Body of pancreas (tissue), 4 donors: Measurements from ENCODE around the gene RPS8.

Experiments
- POLR2A ChIP-seq, 3 donors: fragments of 450-650 bp; IDR thresholded peaks; one replicate each; pipeline ENCODE4 v1.6.1; 2016; ENCODE audit warnings: antibody characterized with exemption in 3 of 3, mild to moderate bottlenecking in 2 of 3
- TF ChIP-seq, protein P1 (sequence below), 7 experiments: fragments of 450-650 bp in 4 of 7; fragments of 200-600 bp in 3 of 7; sonication (generic) in 3 of 7; IDR thresholded peaks; one replicate each; pipeline ENCODE4 v1.5.1; 2016 to 2019; ENCODE audit warnings: antibody characterized with exemption in 7 of 7

DNA sequence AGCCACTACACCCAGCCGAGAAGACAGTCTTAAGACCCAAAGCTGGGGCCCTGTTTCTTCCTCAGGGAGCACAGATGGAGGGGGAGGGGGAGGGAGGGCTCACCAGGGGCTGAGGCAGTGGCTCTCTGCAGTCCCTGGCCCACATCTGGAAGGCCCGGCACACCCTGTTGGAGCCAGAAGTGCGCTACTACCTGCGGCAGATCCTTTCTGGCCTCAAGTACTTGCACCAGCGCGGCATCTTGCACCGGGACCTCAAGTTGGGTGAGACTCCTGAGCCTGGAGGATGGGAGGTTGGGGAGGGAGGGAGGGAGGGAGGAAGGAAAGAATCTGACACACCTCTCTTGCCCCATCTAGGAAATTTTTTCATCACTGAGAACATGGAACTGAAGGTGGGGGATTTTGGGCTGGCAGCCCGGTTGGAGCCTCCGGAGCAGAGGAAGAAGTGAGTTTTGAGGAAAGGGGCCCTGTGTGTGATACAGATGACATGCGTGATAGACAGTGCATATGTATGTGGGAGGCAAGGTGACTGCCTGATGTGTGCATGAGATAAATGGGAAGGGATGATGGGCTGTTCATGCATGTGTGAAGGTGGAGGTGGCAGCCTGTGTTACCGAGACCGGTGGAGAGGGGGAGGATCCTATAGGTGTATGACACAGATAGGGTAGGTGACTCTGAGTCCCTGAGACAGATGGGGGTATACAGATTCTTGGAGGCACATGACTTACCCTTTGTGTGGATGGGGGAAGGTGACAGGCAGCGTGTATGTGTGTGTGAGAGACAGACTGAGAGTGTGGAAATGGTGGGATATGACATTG is 26.4 kb downstream of the RPS8 start:
- TF ChIP-seq, protein P1, sequence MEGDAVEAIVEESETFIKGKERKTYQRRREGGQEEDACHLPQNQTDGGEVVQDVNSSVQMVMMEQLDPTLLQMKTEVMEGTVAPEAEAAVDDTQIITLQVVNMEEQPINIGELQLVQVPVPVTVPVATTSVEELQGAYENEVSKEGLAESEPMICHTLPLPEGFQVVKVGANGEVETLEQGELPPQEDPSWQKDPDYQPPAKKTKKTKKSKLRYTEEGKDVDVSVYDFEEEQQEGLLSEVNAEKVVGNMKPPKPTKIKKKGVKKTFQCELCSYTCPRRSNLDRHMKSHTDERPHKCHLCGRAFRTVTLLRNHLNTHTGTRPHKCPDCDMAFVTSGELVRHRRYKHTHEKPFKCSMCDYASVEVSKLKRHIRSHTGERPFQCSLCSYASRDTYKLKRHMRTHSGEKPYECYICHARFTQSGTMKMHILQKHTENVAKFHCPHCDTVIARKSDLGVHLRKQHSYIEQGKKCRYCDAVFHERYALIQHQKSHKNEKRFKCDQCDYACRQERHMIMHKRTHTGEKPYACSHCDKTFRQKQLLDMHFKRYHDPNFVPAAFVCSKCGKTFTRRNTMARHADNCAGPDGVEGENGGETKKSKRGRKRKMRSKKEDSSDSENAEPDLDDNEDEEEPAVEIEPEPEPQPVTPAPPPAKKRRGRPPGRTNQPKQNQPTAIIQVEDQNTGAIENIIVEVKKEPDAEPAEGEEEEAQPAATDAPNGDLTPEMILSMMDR (IDR thresholded peaks at IDR 0.05): no peak
- no peak for TF ChIP-seq POLR2A (IDR thresholded peaks at IDR 0.05)
